Right cardiac atrium (tissue), 5 donors: ENCODE data around the gene CERK. TPM values are rescaled to one million over a fixed set of nuclear protein-coding genes. Genes with fewer than 3 reads are reported as not detected.

Source experiments
- ATAC-seq, 2 donors: fragments of 200-7000 bp; cut with Tn5 transposase; one replicate each; pipeline versions ENCODE4 v1.8.0 to v1.9.1; 2020; ENCODE audit warnings: moderate library complexity in 2 of 2, mild to moderate bottlenecking in 1 of 2
- DNase-seq, 3 donors: peaks; one replicate each; pipeline ENCODE4 v3.0.0-alpha.2; 2020
- H3K27ac ChIP-seq: one replicate; pipeline ENCODE4 v1.5.1; 2013; ENCODE audit warnings: mild to moderate bottlenecking, low read length, control low read depth, moderate library complexity
- H3K27me3 ChIP-seq: one replicate; pipeline ENCODE4 v1.6.1; 2013; ENCODE audit not compliant: control insufficient read depth, insufficient read depth
- H3K4me1 ChIP-seq: one replicate; pipeline ENCODE4 v1.6.1; 2013; ENCODE audit warnings: low read length; ENCODE audit not compliant: control insufficient read depth, insufficient read depth
- H3K4me3 ChIP-seq: one replicate; pipeline ENCODE4 v1.5.1; 2013; ENCODE audit warnings: low read length, control low read depth
- H3K9me3 ChIP-seq: one replicate; pipeline ENCODE4 v1.6.1; 2013; ENCODE audit warnings: low read length; ENCODE audit not compliant: control insufficient read depth
- WGBS: extraction: QIAGEN DNeasy Blood & Tissue Kit; methylation state at CpG from one replicate; pipeline ENCODE4 v1.1.7; 2013; 5-methylcytosine and 5-hydroxymethylcytosine counted together
- intact Hi-C, 4 donors: fragments of 100-400 bp; cut with DNase I; formaldehyde crosslinking; loops; one replicate each; pipeline versions ENCODE4 v1.11.0 to v1.14.0; 2022 to 2023
- polyA plus RNA-seq: library from polyadenylated mRNA; stranded (reverse); fragments of 200-250 nt; gene quantifications from one replicate; pipeline ENCODE4 v1.2.3, GENCODE V29; 2013
- total RNA-seq, 4 donors: library from RNA; stranded (reverse); fragmentation: NEBNext Ultra II Directional; extraction: Animal tissue kit (Norgen Biotek cat#: 25700); gene quantifications; one replicate each; pipeline ENCODE4 v1.2.1, GENCODE V29; 2021
- donor health status: healthy with polysubstance abuse.
- donor health status: DM: no; HTN: yes; CAD: no.
- donor health status: DM: no; HTN: no; CAD: no.
- donor health status: DM: no; HTN: yes; CAD: no; lungs with severe emphysema.
- donor health status: DM: yes; HTN: yes; CAD: no.

CERK gene
- total and polyA plus RNA-seq, 5 donors, result 32.6 to 83.5 (median 61.1) TPM

DNA sequence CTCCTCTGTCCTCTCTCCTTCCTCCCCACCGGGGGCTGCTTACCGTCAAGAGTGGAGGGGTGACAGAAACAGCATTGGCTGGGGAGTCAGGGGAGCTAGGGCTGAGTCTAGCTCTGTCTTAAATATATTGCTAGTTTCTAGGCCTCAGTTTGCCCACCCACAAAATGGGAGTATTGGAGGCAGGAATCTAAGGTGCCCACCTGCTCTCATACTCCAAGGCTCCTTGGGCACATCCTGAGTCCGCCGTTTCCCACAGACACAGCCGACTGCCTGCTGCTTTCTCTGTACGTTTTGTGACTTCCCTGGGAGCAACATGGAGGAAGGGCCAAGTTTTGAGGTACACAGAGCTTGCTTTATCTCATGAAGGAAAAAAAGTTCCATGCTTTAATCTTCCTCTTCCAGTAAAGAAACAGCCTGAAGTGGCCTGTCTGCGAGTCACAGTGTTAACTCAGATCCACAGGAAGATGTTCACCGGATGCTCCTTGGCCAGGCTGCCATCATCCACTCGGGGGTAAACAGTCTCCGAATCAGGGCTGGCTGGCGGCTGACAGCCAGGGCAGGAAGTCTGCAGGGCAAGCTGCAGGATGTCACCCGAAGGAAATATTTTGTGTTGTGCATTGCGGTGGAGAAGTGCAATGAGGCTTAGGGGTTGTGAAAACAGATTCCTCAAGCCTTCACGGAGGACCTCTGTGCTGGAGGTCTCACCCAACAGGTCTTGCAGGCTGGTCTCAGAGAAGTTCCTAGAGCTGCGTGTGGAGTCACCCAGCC lies 11.0 kb upstream of the CERK start:
- intact Hi-C loops, result no loop called here
- peaks cover 15% of the 10 kb centered on the region for H3K4me1 ChIP-seq
- no peak overlapping the region for H3K27ac ChIP-seq
- H3K4me3 ChIP-seq, result no peak overlapping the region
- ATAC-seq (peak in 1 of 2 donors; percentile 19), DNase-seq (peak in 2 of 3 donors; percentile 40 to 59)
- no peaks in the 10 kb centered on the region for H3K27me3 ChIP-seq
- H3K9me3 ChIP-seq, result no peaks in the 10 kb centered on the region
- 36% methylated on average over 15 of the region's 15 CpGs for WGBS

DNA sequence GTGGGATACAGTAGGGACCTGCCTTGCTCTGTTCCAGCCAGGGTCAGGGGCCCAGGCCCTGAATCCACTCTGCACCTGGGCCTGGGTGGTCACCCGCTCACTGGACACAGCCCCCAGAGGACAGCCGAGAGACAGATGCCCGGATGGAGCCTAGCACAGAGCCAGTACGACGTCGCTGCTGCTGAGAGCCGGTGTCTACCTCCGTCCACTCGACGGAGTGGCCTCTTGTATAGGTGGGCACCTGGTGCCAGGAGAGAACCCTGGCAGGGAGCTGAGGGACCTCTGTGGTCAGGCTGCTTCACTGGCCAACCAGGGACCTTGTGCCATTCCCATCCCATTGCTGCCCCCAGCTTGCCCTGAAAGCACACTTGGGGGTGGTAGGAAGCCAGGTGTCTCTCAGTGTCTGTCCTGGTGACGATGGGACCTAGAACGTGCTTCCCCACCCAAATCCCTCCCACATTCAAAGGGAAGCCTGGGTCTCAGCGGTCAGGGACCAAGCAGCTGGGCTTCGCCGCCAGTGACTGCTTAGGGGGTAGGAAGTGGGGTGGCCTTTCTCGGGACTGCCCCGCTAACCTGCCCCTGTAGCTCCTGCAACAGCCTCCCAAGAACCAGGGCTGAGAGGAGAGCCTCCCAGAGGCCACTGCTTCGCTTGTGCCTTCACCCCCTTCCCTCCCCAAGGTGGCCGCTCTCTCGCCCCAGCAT lies 10.3 kb upstream of the CERK start:
- DNase-seq (peak in 2 of 3 donors; percentile 42 to 44), ATAC-seq (no peak)
- H3K27me3 ChIP-seq, result no peaks in the 10 kb centered on the region
- no peak overlapping the region for H3K4me3 ChIP-seq
- no peaks in the 10 kb centered on the region for H3K9me3 ChIP-seq
- H3K27ac ChIP-seq, result no peak overlapping the region
- intact Hi-C loops, result no loop called here
- H3K4me1 ChIP-seq, result peaks cover 7% of the 10 kb centered on the region
- 89% methylated on average over 20 of the region's 20 CpGs for WGBS

DNA sequence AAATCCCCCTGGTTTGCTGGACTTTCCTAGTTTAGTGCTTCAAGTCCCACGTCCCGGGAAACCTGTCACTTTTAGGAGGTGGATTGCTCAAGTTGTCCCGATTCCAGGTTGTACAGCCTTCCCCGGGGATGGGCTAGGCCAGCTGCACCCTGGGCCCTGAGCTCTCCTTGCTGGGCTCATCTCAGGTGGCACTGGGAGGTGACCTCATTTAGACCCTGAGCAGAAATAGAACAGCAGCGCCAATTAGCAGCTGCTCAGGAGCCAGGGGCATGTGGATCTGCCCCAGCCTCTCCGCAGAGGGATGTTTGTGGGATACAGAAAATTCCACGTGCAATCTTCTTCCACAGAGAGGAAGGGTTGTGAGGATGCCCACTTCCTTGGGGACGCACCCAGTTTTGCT lies 9.6 kb upstream of the CERK start:
- ATAC-seq, result no peak
- no peak overlapping the region for H3K4me3 ChIP-seq
- WGBS, result 76% methylated on average over 8 of the region's 8 CpGs
- no peaks in the 10 kb centered on the region for H3K27me3 ChIP-seq
- no peak overlapping the region for H3K27ac ChIP-seq
- peak in 2 of 3 donors; percentile 15 to 17 for DNase-seq
- peaks cover 5% of the 10 kb centered on the region for H3K4me1 ChIP-seq
- intact Hi-C loops, result no loop called here
- no peaks in the 10 kb centered on the region for H3K9me3 ChIP-seq

DNA sequence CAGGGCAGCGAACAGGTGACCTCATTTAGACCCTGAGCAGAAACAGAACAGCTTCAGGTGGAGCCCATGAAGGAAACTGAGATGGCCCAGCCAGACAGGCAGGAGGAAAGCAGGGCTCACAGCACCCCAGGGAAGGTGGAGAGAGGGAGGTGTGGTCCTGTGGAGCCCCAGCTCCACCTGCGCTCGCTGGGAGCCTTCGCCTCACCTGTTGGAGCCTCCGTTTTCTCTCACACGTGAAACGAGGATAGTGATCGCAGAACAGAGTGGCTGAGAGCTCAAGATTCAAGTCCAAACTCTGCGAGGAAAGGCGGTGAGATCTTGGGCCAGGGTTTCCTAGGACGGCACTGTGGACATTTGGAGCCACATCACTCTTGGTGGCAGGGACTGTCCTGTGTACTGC lies 8.6 kb upstream of the CERK start:
- ATAC-seq, result no peak
- intact Hi-C loops, result no loop called here
- H3K9me3 ChIP-seq, result no peaks in the 10 kb centered on the region
- DNase-seq, result peak in 2 of 3 donors; percentile 5 to 12
- H3K4me1 ChIP-seq, result peaks cover 5% of the 10 kb centered on the region
- H3K27ac ChIP-seq, result no peak overlapping the region
- no peak overlapping the region for H3K4me3 ChIP-seq
- H3K27me3 ChIP-seq, result no peaks in the 10 kb centered on the region
- WGBS, result 81% methylated on average over 11 of the region's 11 CpGs

DNA sequence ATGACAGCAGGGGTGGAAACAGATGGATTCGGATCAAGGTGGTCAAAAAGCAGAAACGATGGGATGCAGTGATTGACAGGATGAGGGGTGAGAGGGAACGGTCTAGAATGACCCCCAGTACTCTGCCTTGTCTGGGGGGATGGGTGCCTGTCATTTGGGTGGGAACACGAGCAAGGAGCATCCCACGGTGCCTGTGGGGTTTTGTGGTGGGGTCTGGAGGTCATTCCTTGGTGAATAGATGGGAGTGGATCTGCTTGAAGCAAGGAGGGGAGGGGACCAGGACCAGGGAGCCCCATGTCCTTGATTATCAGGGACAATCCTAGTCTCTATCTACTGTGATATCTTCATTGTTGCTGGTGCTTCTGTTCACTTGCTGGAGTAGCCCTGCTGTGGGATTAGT lies 8.1 kb upstream of the CERK start:
- intact Hi-C loops, result no loop called here
- no peak overlapping the region for H3K4me3 ChIP-seq
- peaks cover 5% of the 10 kb centered on the region for H3K4me1 ChIP-seq
- no peak overlapping the region for H3K27ac ChIP-seq
- WGBS, result 70% methylated on average over 5 of the region's 5 CpGs
- no peaks in the 10 kb centered on the region for H3K27me3 ChIP-seq
- no peak for ATAC-seq
- no peak for DNase-seq
- no peaks in the 10 kb centered on the region for H3K9me3 ChIP-seq

DNA sequence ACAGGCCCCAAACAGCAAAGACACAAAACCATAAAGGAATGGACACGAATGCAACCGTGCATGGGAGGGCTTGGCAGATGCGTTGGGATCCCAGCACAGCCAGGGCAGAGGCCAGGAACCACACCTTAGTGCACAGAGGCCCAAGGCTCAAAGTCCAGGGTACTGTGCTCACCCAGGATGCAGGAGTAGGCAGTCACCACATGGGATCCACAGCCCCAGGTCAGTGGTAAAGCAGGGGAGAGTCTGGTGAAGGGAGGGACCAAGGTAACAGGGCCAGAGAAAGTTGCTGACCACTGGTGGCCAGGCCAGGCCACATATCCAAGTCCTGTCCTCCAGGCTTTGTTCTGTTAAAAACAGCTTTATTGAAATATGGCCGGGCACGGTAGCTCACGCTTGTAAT lies 6.5 kb upstream of the CERK start:
- ATAC-seq (no peak), DNase-seq (no peak)
- H3K9me3 ChIP-seq, result no peaks in the 10 kb centered on the region
- 89% methylated on average over 6 of the region's 6 CpGs for WGBS
- no peak overlapping the region for H3K27ac ChIP-seq
- H3K27me3 ChIP-seq, result no peaks in the 10 kb centered on the region
- H3K4me1 ChIP-seq, result no peaks in the 10 kb centered on the region
- intact Hi-C loops, result no loop called here
- no peak overlapping the region for H3K4me3 ChIP-seq

DNA sequence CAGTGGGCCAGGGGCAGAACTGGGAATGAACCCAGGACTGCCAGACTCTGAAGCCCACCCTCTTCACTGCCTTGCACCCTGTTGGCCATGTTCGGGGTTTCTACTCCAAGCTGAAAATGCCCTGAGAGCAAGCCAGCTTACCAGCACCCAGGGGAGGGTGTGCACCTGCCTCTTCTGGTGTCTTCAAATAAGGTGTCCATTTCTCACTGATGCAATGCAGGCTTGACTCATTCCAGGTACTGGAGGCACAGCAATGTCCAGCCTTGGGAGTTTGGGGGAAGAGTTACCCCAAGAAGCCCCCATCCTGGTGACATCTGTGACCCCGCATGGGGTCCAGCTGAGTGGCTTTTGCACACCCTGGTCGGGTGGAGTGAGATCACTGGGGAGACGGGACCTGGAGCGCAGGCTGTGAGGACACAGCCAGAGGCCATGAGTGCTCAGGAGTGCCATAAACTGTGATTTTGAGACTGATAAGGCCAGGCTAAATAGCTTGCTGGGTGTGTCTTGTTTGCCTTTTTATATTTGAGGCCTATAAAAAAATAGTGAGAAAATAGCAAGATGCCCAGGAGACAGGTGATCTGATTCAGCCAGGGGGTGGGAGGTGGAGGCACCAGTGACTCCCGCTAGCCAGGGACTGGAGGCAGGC lies 4.6 kb upstream of the CERK start:
- Histone ChIP-seq H3K4me3 (no peak overlapping the region), H3K27me3 (no peaks in the 10 kb centered on the region), H3K4me1 (peaks cover 3% of the 10 kb centered on the region), H3K27ac (no peak overlapping the region), H3K9me3 (no peaks in the 10 kb centered on the region)
- ATAC-seq (no peak), DNase-seq (peak in 2 of 3 donors; percentile 5 to 6)
- intact Hi-C loops, result no loop called here
- 79% methylated on average over 6 of the region's 6 CpGs for WGBS

DNA sequence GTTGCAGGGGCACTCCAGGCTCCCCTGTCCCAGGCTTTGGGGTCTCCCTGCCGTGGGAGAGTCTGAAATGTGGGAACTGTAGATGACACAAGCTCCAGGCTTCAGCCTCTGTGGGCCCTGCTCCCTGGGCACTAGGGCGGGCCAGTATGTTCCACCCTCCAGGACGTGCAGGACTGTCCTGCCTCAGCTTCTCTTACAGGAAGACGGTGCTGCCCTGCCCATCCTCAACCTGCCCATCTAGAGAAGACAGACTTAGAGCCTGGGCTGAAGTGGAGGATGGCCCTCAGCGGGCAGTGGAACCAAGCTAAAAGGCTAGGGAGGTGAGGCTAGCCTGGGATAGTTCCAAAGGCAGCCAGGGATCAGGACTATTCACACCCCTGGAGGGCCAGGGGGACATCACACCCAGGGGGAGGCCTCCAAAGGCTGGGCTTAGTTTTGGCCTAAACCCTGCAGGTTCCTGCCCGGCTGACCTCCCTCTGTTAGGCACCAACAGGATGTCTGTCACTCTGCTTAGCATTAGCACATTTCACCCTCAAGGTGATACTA lies 4.0 kb upstream of the CERK start:
- Histone ChIP-seq H3K4me3 (no peak overlapping the region), H3K27ac (peak overlapping the region; percentile 44), H3K27me3 (no peaks in the 10 kb centered on the region), H3K4me1 (peaks cover 3% of the 10 kb centered on the region), H3K9me3 (no peaks in the 10 kb centered on the region)
- ATAC-seq, result no peak
- WGBS, result 70% methylated on average over 6 of the region's 6 CpGs
- intact Hi-C loops, result no loop called here
- no peak for DNase-seq

DNA sequence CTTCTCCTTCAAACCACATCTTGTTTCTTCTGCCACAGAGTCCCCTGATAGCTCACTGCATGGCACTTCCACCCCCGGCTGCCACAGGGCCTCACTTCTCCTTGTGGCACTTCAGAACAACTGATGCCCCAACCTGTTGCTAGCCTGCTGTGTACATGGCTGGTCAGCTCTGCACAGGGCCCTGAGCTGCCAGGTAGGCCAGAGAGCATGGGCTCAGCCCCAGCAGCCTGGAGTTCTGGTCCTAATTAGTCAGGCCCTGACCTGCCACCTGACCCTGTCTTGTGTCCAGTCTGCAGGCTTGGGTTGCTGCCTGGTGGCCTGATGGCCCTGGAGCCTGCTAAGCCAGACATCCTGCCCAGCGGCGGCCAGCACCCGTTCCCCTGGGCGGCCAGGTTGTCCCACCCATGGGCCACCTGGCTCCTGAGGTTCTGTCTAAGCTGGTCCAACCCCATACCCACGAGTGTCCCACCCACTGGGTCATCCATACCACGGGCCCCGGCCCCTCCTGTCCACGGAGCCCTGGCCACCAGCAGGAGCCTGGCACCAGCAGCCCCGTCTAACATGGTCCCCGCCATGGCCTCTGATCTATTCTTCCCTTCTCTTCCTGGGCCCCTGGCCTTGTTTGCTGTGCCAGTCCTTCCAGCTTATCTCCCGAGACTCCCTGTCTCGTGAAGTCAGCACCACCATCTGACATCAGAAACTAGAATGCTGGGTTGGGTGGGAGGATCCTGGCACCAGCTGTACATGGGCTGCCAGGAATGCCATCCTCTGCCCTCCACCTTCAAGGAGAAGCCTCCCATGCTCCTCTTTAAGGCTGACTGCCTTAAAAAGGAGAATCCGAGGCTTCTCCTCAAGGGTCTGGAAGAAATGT lies 3.1 kb upstream of the CERK start:
- intact Hi-C loops, result no loop called here
- WGBS, result 78% methylated on average over 14 of the region's 14 CpGs
- peak overlapping the region; percentile 44 for H3K27ac ChIP-seq
- ATAC-seq (peak; percentile 1 to 21), DNase-seq (no peak)
- no peak overlapping the region for H3K4me3 ChIP-seq
- no peaks in the 10 kb centered on the region for H3K27me3 ChIP-seq
- peaks cover 8% of the 10 kb centered on the region for H3K4me1 ChIP-seq
- H3K9me3 ChIP-seq, result no peaks in the 10 kb centered on the region

DNA sequence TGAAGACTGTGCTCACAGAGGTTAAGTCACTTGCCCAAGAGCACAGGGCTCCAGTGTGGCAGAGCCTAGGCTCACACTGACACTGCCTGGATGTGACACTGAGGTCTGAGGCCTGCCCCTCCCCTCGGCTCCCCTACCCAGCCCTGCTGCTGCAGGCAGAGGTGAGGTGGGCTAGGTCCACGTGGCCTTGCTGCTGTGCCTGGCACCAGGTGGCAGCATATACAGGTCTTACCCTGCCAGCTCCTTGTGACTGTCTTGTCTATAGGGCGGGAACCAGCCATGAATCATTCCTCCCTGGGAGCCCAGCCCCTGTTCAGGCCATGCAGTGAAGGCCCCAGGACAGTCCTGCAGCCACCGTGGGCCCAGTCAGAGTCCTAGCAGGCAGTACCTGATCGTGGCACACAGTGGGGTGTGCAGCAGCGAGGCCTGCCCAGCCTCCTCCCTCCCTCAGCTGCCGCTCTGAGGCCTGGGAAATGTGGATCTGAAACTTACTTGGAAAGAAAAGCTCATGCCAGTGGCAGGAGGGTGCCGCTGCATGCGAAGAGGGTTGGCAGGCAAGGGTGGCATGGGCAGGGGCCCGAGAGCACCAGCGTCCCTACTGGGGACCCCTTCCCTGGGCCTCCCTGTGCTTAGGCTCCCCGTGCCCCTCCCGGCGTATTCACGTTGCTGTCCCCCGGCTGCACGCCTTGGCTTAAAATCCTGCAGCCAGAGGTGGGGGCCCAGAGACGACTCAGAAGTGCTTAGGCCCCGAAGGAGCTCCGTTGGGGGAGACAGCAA lies 1.2 kb upstream of the CERK start:
- peak overlapping the region; percentile 98 for H3K4me3 ChIP-seq
- H3K27me3 ChIP-seq, result no peaks in the 10 kb centered on the region
- DNase-seq, result peak in 2 of 3 donors; percentile 42 to 76
- 61% methylated on average over 20 of the region's 20 CpGs for WGBS
- no peaks in the 10 kb centered on the region for H3K9me3 ChIP-seq
- H3K27ac ChIP-seq, result peak overlapping the region; percentile 96
- H3K4me1 ChIP-seq, result peaks cover 21% of the 10 kb centered on the region
- ATAC-seq, result peak; percentile 5 to 41
- intact Hi-C loops, result loop anchor here in 1 of 4 donors (10.0 kb wide), 1 partner anchor 164 kb away; no protein-coding TSS in a partner anchor
